Vagina (tissue), 2 donors: ENCODE data around the gene CYYR1.

Experiments
- POLR2AphosphoS5 ChIP-seq, 2 donors: sonication (generic); formaldehyde crosslinking; IDR thresholded peaks; one replicate each; pipeline ENCODE4 v1.9.0; 2017; ENCODE audit warnings: antibody characterized with exemption in 2 of 2, mild to moderate bottlenecking in 2 of 2, low read depth in 1 of 2; ENCODE audit not compliant: insufficient read depth in 1 of 2
- TF ChIP-seq, protein P1 (sequence below), 3 experiments: fragments of 450-650 bp in 2 of 3; fragments of 200-600 bp in 1 of 3; sonication (generic) in 1 of 3; IDR thresholded peaks; one replicate each; pipeline ENCODE4 v1.5.1; 2017 to 2019; ENCODE audit warnings: antibody characterized with exemption in 3 of 3, mild to moderate bottlenecking in 2 of 3, moderate library complexity in 2 of 3

DNA sequence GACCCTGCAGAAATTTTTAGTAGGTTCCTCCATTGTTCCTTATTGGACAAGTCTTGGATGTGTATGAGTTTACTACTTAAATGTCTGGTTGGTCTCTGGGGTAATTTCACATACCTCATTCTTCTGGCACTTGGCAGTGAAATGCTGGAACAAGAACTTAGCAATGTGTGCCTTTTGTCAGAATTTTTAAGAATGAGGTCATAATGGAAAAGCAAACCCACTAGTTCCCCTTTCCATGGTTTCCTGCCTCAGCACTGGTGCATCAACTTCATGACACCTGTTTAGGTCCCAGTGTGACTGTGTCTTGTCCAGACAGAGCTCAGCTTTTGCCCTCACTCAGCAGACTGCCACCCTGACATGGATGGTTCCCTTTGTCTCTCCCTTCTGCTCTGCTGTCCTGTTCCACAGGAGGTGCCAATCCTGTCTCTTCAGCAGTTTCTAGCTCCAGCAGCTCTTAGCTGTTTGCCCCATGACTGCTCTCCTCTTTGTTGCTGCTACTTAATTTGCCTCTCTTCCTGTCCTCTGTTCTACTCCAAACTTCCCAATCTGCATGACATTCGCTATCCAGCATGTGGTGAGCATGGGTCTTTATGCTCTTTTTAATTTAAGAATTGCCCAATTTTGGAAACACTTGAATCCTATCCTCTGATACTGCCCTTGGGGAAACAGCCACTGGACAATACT lies 135.6 kb downstream of the CYYR1 start:
- TF ChIP-seq, protein P1, sequence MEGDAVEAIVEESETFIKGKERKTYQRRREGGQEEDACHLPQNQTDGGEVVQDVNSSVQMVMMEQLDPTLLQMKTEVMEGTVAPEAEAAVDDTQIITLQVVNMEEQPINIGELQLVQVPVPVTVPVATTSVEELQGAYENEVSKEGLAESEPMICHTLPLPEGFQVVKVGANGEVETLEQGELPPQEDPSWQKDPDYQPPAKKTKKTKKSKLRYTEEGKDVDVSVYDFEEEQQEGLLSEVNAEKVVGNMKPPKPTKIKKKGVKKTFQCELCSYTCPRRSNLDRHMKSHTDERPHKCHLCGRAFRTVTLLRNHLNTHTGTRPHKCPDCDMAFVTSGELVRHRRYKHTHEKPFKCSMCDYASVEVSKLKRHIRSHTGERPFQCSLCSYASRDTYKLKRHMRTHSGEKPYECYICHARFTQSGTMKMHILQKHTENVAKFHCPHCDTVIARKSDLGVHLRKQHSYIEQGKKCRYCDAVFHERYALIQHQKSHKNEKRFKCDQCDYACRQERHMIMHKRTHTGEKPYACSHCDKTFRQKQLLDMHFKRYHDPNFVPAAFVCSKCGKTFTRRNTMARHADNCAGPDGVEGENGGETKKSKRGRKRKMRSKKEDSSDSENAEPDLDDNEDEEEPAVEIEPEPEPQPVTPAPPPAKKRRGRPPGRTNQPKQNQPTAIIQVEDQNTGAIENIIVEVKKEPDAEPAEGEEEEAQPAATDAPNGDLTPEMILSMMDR (IDR thresholded peaks at IDR 0.05) = no peak
- no peak for TF ChIP-seq POLR2AphosphoS5 (IDR thresholded peaks at IDR 0.05; ENCODE audit: insufficient read depth in 1 of 2, low read depth in 1 of 2)
